HepG2 (cell line): Measurements from ENCODE around the gene SMIM14. TPM values are rescaled to one million over a fixed set of nuclear protein-coding genes. Genes with fewer than 3 reads are reported as not detected.
A peak's percentile ranks its signal among the peaks of the same experiment; 100 is the strongest.

Experiments used
- ARNTL ChIP-seq: sonication (generic); formaldehyde crosslinking; IDR thresholded peaks from 2 replicates; pipeline ENCODE4 v1.4.0; 2020; ENCODE audit warnings: mild to moderate bottlenecking, missing genetic modification reagents
- BHLHE40 ChIP-seq: IDR thresholded peaks from 2 replicates; pipeline ENCODE4 v1.6.1; 2011; ENCODE audit warnings: low read length, improper control_type of control experiment
- CERS6 ChIP-seq: sonication (generic); formaldehyde crosslinking; IDR thresholded peaks from 2 replicates; pipeline ENCODE4 v1.5.0; 2020; ENCODE audit warnings: missing genetic modification reagents
- FOXA3 ChIP-seq: IDR thresholded peaks from 2 replicates; pipeline ENCODE4 v1.6.1; 2016; ENCODE audit warnings: missing genetic modification reagents, missing compliant biosample characterization
- GRHL1 ChIP-seq: sonication (generic); formaldehyde crosslinking; conservative IDR thresholded peaks from 2 replicates; pipeline ENCODE4 v1.8.0; 2022; ENCODE audit warnings: missing genetic modification reagents
- IRF2 ChIP-seq: IDR thresholded peaks from 2 replicates; pipeline ENCODE4 v1.6.1; 2018; ENCODE audit warnings: missing genetic modification reagents, missing compliant biosample characterization
- KDM5A ChIP-seq: fragments of 200-600 bp; sonication (generic); IDR thresholded peaks from 2 replicates; pipeline ENCODE4 v1.7.0; 2018; ENCODE audit warnings: antibody characterized with exemption, mild to moderate bottlenecking, low read length, borderline replicate concordance
- NCOA1 ChIP-seq: sonication (generic); formaldehyde crosslinking; IDR thresholded peaks from 2 replicates; pipeline ENCODE4 v1.9.0; 2021; ENCODE audit warnings: missing genetic modification reagents
- NR3C1 ChIP-seq: sonication (generic); formaldehyde crosslinking; IDR thresholded peaks from 2 replicates; pipeline ENCODE4 v1.4.0; 2020; ENCODE audit warnings: missing genetic modification reagents
- NRL ChIP-seq: sonication (generic); formaldehyde crosslinking; IDR thresholded peaks from 2 replicates; pipeline ENCODE4 v1.5.0; 2020; ENCODE audit warnings: missing genetic modification reagents, mild to moderate bottlenecking, moderate library complexity, borderline replicate concordance
- PAX8 ChIP-seq: sonication (generic); formaldehyde crosslinking; IDR thresholded peaks from 2 replicates; pipeline ENCODE4 v1.8.0; 2022; ENCODE audit warnings: mild to moderate bottlenecking, missing genetic modification reagents, borderline replicate concordance
- PITX1 ChIP-seq: sonication (generic); formaldehyde crosslinking; IDR thresholded peaks from 2 replicates; pipeline ENCODE4 v1.5.1; 2020; ENCODE audit warnings: mild to moderate bottlenecking, missing genetic modification reagents
- PTBP1 ChIP-seq: fragments of 200-400 bp; formaldehyde crosslinking; IDR thresholded peaks from 2 replicates; pipeline ENCODE4 v1.6.1; 2018; ENCODE audit warnings: low read length, low read depth; ENCODE audit not compliant: poor library complexity, severe bottlenecking
- RAD21 ChIP-seq: fragments of 450-650 bp; formaldehyde crosslinking; IDR thresholded peaks from 2 replicates; pipeline ENCODE4 v1.5.0; 2020; ENCODE audit warnings: mild to moderate bottlenecking
- TFAP4 ChIP-seq: sonication (generic); IDR thresholded peaks from 2 replicates; pipeline ENCODE4 v1.6.1; 2016; ENCODE audit warnings: low read depth, borderline replicate concordance
- ZBTB46 ChIP-seq: sonication (generic); formaldehyde crosslinking; IDR thresholded peaks from 2 replicates; pipeline ENCODE4 v1.4.0; 2020; ENCODE audit warnings: mild to moderate bottlenecking, missing genetic modification reagents, borderline replicate concordance
- ZNF513 ChIP-seq: sonication (generic); formaldehyde crosslinking; conservative IDR thresholded peaks from 2 replicates; pipeline ENCODE4 v1.5.0; 2020; ENCODE audit warnings: missing genetic modification reagents
- ZNF549 ChIP-seq: sonication (generic); formaldehyde crosslinking; IDR thresholded peaks from 2 replicates; pipeline ENCODE4 v1.5.0; 2020; ENCODE audit warnings: missing genetic modification reagents
- ZNF563 ChIP-seq: sonication (generic); formaldehyde crosslinking; IDR thresholded peaks from 2 replicates; pipeline ENCODE4 v1.8.0; 2022; ENCODE audit warnings: mild to moderate bottlenecking, moderate library complexity, missing genetic modification reagents
- ZNF672 ChIP-seq: sonication (generic); formaldehyde crosslinking; IDR thresholded peaks from 2 replicates; pipeline ENCODE4 v1.8.1; 2022; ENCODE audit warnings: missing genetic modification reagents
- ZNF782 ChIP-seq: sonication (generic); formaldehyde crosslinking; IDR thresholded peaks from 2 replicates; pipeline ENCODE4 v1.4.0; 2020; ENCODE audit warnings: missing genetic modification reagents, mild to moderate bottlenecking, borderline replicate concordance
- polyA plus RNA-seq, 8 experiments: library from polyadenylated mRNA; depleted of rRNA in 3 of 8; stranded (reverse) in 7 of 8; unstranded in 1 of 8; fragments of >200 nt; fragmentation: Illumina TruSeq in 4 of 8; extraction: Trizol in 4 of 8; gene quantifications; 2 replicates each; pipeline versions ENCODE4 v1.2.1 to v1.2.3, GENCODE V29; 2011 to 2016; ENCODE audit warnings: low read depth in 4 of 8, missing spikeins in 1 of 8, mixed read lengths in 1 of 8; ENCODE audit not compliant: insufficient read depth in 1 of 8
- total RNA-seq, 5 experiments: library from RNA; depleted of rRNA; stranded (reverse); fragments of >200 nt; fragmentation: Illumina TruSeq; extraction: Trizol; gene quantifications; 2 replicates each; pipeline ENCODE4 v1.2.3, GENCODE V29; 2016; ENCODE audit warnings: low read depth in 1 of 5

The SMIM14 gene
- total and polyA plus RNA-seq, 2 of the 13 experiments (the other 11 are each of a cell fraction or from before 2014, with no cell fraction given), result 16.3 to 28.1 TPM

GRCh38 chr4:39528061-39528465, 110.6 kb downstream of the SMIM14 start (continued):
- TF ChIP-seq ZBTB46 (CRISPR knock-in tag) (no peak), PTBP1 (no peak), FOXA3 (CRISPR knock-in tag) (no peak), ARNTL (CRISPR knock-in tag) (no peak), ZNF782 (no peak), GRHL1 (CRISPR knock-in tag) (no peak), KDM5A (peak; percentile 54; the same call in 1 of the 2 replicates), PAX8 (CRISPR knock-in tag) (no peak), NRL (CRISPR knock-in tag) (peak; percentile 4; the same call in 1 of the 2 replicates), ZNF563 (CRISPR knock-in tag) (no peak), NR3C1 (no peak), CERS6 (CRISPR knock-in tag) (no peak), ZNF549 (CRISPR knock-in tag) (no peak), TFAP4 (no peak), ZNF672 (no peak), NCOA1 (no peak), IRF2 (CRISPR knock-in tag) (no peak), BHLHE40 (no peak), ZNF513 (CRISPR knock-in tag) (no peak), RAD21 (CRISPR knock-in tag) (0 out of 2 replicates have a peak, but pooled peaks have one; percentile 0), PITX1 (peak; percentile 35; the same call in 1 of the 2 replicates)
